Ishikawa (cell line): ENCODE results near the gene TYSND1.

Source experiments
- CEBPB ChIP-seq: IDR thresholded peaks from 2 replicates; pipeline ENCODE4 v1.6.1; 2012
- CREB1 ChIP-seq: IDR thresholded peaks from 2 replicates; pipeline ENCODE4 v1.6.1; 2012; ENCODE audit warnings: low read depth
- EGR1 ChIP-seq: IDR thresholded peaks from 2 replicates; pipeline ENCODE4 v1.6.1; 2012
- EP300 ChIP-seq: IDR thresholded peaks from 2 replicates; pipeline ENCODE4 v1.6.1; 2012; ENCODE audit warnings: borderline replicate concordance
- FOXM1 ChIP-seq: IDR thresholded peaks from 2 replicates; pipeline ENCODE4 v1.6.1; 2012; ENCODE audit warnings: low read depth, borderline replicate concordance
- RAD21 ChIP-seq: IDR thresholded peaks from 2 replicates; pipeline ENCODE4 v1.6.1; 2012; ENCODE audit warnings: low read depth
- REST ChIP-seq: IDR thresholded peaks from 2 replicates; pipeline ENCODE4 v1.6.1; 2012; ENCODE audit warnings: low read depth, mild to moderate bottlenecking
- TAF1 ChIP-seq: IDR thresholded peaks from 2 replicates; pipeline ENCODE4 v1.6.1; 2012; ENCODE audit warnings: low read depth, mild to moderate bottlenecking
- TCF12 ChIP-seq: IDR thresholded peaks from 2 replicates; pipeline ENCODE4 v1.6.1; 2012; ENCODE audit warnings: low read depth
- TEAD4 ChIP-seq: IDR thresholded peaks from 2 replicates; pipeline ENCODE4 v1.6.1; 2012
- YY1 ChIP-seq: IDR thresholded peaks from 2 replicates; pipeline ENCODE4 v1.6.1; 2012; ENCODE audit warnings: low read depth

GRCh38 chr10:70098271-70098670, 48.2 kb downstream of the TYSND1 start:
- TF ChIP-seq REST = no peak
- TF ChIP-seq EP300 = no peak
- TF ChIP-seq CEBPB = no peak
- no peak for TF ChIP-seq FOXM1
- no peak for TF ChIP-seq YY1
- TF ChIP-seq TCF12 = no peak
- no peak for TF ChIP-seq EGR1
- no peak for TF ChIP-seq RAD21
- TF ChIP-seq CREB1 = no peak
- TF ChIP-seq TAF1 = no peak
- TF ChIP-seq TEAD4 = no peak
